Suprapubic skin (tissue), 4 donors: ENCODE results near the gene SLC12A8. TPM values are rescaled to one million over a fixed set of nuclear protein-coding genes. Genes with fewer than 3 reads are reported as not detected.

Experiments
- DNase-seq, 2 donors: peaks; one replicate each; pipeline ENCODE4 v3.0.0-alpha.2; 2019; ENCODE audit warnings: low spot score in 2 of 2
- H3K27ac ChIP-seq: fragments of 200-600 bp; sonication (generic); one replicate; pipeline ENCODE4 v1.5.1; 2019
- H3K27me3 ChIP-seq: fragments of 200-600 bp; sonication (generic); one replicate; pipeline ENCODE4 v1.5.1; 2019
- H3K36me3 ChIP-seq: fragments of 200-600 bp; sonication (generic); one replicate; pipeline ENCODE4 v1.5.1; 2019
- H3K4me1 ChIP-seq: fragments of 200-600 bp; sonication (generic); one replicate; pipeline ENCODE4 v1.5.1; 2019
- H3K4me3 ChIP-seq: fragments of 200-600 bp; sonication (generic); one replicate; pipeline ENCODE4 v1.5.1; 2019; ENCODE audit warnings: mild to moderate bottlenecking
- H3K9me3 ChIP-seq: fragments of 200-600 bp; sonication (generic); one replicate; pipeline ENCODE4 v1.5.1; 2019
- CTCF ChIP-seq, 2 donors: fragments of 200-600 bp in 1 of 2; fragments of 450-650 bp in 1 of 2; sonication (generic) in 1 of 2; IDR thresholded peaks; one replicate each; pipeline ENCODE4 v1.5.1; 2016 to 2019; ENCODE audit warnings: antibody characterized with exemption in 2 of 2, mild to moderate bottlenecking in 1 of 2, moderate library complexity in 1 of 2
- EP300 ChIP-seq: sonication (generic); formaldehyde crosslinking; IDR thresholded peaks from one replicate; pipeline ENCODE4 v1.6.1; 2017; ENCODE audit warnings: antibody characterized with exemption
- POLR2A ChIP-seq, 2 donors: fragments of 450-650 bp; IDR thresholded peaks; one replicate each; pipeline ENCODE4 v1.6.1; 2017; ENCODE audit warnings: antibody characterized with exemption in 2 of 2, mild to moderate bottlenecking in 2 of 2, moderate library complexity in 2 of 2
- POLR2AphosphoS5 ChIP-seq, 3 donors: sonication (generic); formaldehyde crosslinking; IDR thresholded peaks; one replicate each; pipeline ENCODE4 v1.6.1; 2017; ENCODE audit warnings: antibody characterized with exemption in 3 of 3
- WGBS: methylation state at CpG from one replicate; pipeline ENCODE4 v1.1.5; 2018; 5-methylcytosine and 5-hydroxymethylcytosine counted together
- total RNA-seq, 4 donors: library from RNA; depleted of rRNA; stranded (reverse); fragments of >200 nt; gene quantifications; one replicate each; pipeline ENCODE4 v1.1.0, GENCODE V29; 2016

SLC12A8 gene
- total RNA-seq, 4 donors from 2014 or later, result 2.5 to 5.8 (median 4.4) TPM

- Histone ChIP-seq H3K36me3 (no peaks in the 10 kb centered on the region), H3K27me3 (no peaks in the 10 kb centered on the region), H3K9me3 (no peaks in the 10 kb centered on the region), H3K4me1 (peaks cover 46% of the 10 kb centered on the region), H3K27ac (peak overlapping the region; percentile 22), H3K4me3 (no peak overlapping the region)
- no peak for TF ChIP-seq EP300
- no peak for TF ChIP-seq POLR2AphosphoS5 (IDR thresholded peaks at IDR 0.05)
- TF ChIP-seq POLR2A (IDR thresholded peaks at IDR 0.05), result no peak
- no peak for TF ChIP-seq CTCF (IDR thresholded peaks at IDR 0.05)
- 71% methylated on average over 6 of the region's 6 CpGs for WGBS
- DNase-seq, result no peak
Observed at GRCh38 chr3:125147491-125147820, 65.1 kb downstream of the SLC12A8 start.

- peak overlapping the region; percentile 31 for H3K27ac ChIP-seq
Observed at GRCh38 chr3:125146626-125147490, 65.7 kb downstream of the SLC12A8 start.

GRCh38 chr3:125145751-125146475, 66.6 kb downstream of the SLC12A8 start:
- no peaks in the 10 kb centered on the region for H3K27me3 ChIP-seq
- no peaks in the 10 kb centered on the region for H3K9me3 ChIP-seq
- no peaks in the 10 kb centered on the region for H3K36me3 ChIP-seq
- H3K4me3 ChIP-seq, result no peak overlapping the region
- TF ChIP-seq POLR2AphosphoS5 (IDR thresholded peaks at IDR 0.05) (no peak), POLR2A (IDR thresholded peaks at IDR 0.05) (no peak), CTCF (IDR thresholded peaks at IDR 0.05) (no peak), EP300 (no peak)
- H3K4me1 ChIP-seq, result peaks cover 57% of the 10 kb centered on the region
- 86% methylated on average over 10 of the region's 10 CpGs for WGBS
- DNase-seq, result no peak
- peak overlapping the region; percentile 31 for H3K27ac ChIP-seq

More at GRCh38 chr3:125146626-125147490, 65.7 kb downstream of the SLC12A8 start:
- Histone ChIP-seq H3K4me1 (peaks cover 52% of the 10 kb centered on the region), H3K4me3 (no peak overlapping the region), H3K27me3 (no peaks in the 10 kb centered on the region), H3K9me3 (no peaks in the 10 kb centered on the region), H3K36me3 (no peaks in the 10 kb centered on the region)
- DNase-seq, result no peak
- TF ChIP-seq POLR2A (IDR thresholded peaks at IDR 0.05), result no peak
- no peak for TF ChIP-seq EP300
- TF ChIP-seq POLR2AphosphoS5 (IDR thresholded peaks at IDR 0.05), result no peak
- TF ChIP-seq CTCF (IDR thresholded peaks at IDR 0.05), result no peak
- 88% methylated on average over 17 of the region's 22 CpGs for WGBS

- Histone ChIP-seq H3K9me3 (no peaks in the 10 kb centered on the region), H3K4me3 (no peak overlapping the region), H3K36me3 (no peaks in the 10 kb centered on the region), H3K27ac (no peak overlapping the region), H3K27me3 (no peaks in the 10 kb centered on the region), H3K4me1 (peaks cover 68% of the 10 kb centered on the region)
- 94% methylated on average over 5 of the region's 5 CpGs for WGBS
- no peak for DNase-seq
- TF ChIP-seq POLR2AphosphoS5 (IDR thresholded peaks at IDR 0.05) (no peak), CTCF (IDR thresholded peaks at IDR 0.05) (no peak), EP300 (no peak), POLR2A (IDR thresholded peaks at IDR 0.05) (no peak)
Observed at GRCh38 chr3:125144653-125145314, 67.8 kb downstream of the SLC12A8 start.
